ENCODE measurements around the gene RUBCNL. TPM values are rescaled to one million over a fixed set of nuclear protein-coding genes. Genes with fewer than 3 reads are reported as not detected.

Gene RUBCNL
- total RNA-seq, 4 donors from 2014 or later: 1.7 to 4.2 (median 2.8) TPM

DNA sequence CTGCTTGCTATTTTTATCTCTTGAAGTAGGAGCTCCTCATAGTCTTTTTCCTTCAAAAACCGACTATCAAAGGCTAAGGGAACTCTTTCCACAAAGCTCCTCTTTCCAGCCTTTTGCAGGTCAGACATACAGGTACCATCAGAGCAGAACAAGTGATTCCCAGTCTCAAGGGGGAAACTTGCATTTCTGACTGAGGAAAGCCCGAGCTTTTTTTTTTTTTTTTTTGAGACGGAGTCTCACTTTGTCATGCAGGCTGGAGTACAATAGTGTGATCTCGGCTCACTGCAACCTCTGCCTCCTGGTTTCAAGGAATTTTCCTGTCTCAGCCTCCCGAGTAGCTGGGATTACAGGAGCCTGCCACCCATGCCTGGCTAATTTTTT is 32.0 kb downstream of the RUBCNL start:
- DNase-seq: no peak
- Histone ChIP-seq H3K36me3 (no peaks in the 10 kb centered on the region), H3K9me3 (no peaks in the 10 kb centered on the region), H3K27ac (no peak overlapping the region), H3K4me1 (no peaks in the 10 kb centered on the region), H3K4me3 (replicated peaks in 1 of 3) (no peak overlapping the region), H3K27me3 (no peaks in the 10 kb centered on the region)
- 78 to 82% methylated on average over 5 of the region's 5 CpGs for WGBS, 2 donors
- no peak for TF ChIP-seq POLR2A (IDR thresholded peaks at IDR 0.05)
- TF ChIP-seq, protein P1, sequence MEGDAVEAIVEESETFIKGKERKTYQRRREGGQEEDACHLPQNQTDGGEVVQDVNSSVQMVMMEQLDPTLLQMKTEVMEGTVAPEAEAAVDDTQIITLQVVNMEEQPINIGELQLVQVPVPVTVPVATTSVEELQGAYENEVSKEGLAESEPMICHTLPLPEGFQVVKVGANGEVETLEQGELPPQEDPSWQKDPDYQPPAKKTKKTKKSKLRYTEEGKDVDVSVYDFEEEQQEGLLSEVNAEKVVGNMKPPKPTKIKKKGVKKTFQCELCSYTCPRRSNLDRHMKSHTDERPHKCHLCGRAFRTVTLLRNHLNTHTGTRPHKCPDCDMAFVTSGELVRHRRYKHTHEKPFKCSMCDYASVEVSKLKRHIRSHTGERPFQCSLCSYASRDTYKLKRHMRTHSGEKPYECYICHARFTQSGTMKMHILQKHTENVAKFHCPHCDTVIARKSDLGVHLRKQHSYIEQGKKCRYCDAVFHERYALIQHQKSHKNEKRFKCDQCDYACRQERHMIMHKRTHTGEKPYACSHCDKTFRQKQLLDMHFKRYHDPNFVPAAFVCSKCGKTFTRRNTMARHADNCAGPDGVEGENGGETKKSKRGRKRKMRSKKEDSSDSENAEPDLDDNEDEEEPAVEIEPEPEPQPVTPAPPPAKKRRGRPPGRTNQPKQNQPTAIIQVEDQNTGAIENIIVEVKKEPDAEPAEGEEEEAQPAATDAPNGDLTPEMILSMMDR (IDR thresholded peaks at IDR 0.05): no peak
- intact Hi-C loops (cut with DNase I): no loop called here

DNA sequence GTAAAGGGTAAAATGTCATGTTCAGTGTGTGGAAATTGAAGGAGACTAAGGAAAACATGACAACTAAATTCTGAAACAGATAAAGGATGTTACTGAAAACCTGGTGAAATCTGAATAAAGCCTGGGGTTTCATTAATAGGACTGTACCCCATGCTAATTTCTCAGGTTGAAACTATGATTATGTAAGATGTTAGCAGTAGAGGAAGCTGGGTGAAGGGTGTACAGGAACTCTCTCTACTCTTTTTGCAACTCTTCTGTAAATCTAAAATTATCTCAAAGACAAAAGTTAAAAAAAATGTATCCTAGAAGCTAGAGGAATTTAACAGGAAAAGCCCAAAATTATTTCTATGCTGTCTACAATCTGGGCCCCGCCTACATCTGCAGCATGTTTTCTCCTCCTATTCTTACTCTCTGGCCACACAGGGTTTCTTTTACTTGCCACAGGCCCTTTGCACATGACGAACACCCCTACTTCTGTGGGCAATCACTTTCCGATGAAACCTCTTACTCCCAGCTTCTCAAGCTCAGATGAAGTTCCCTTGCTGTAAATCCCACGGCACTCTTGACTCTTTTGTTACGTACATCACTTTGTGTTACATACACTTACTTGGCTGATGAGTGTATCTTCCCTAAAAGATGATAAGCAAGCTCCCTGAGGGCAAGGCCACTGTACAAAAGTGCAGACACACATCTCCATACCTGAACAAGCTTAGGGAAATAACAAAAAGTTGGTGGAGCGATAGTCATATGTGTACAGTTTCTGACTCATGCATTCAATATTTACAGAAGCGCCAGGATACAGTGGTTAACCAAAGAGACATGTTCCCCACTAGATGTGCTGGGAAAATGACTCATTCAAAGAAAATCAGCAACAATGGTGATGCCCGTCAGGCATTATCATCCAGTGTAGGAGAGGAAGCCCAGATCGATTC is 32.6 kb downstream of the RUBCNL start:
- H3K36me3 ChIP-seq: no peaks in the 10 kb centered on the region
- no peaks in the 10 kb centered on the region for H3K27me3 ChIP-seq
- intact Hi-C loops (cut with DNase I): no loop called here
- TF ChIP-seq POLR2A (IDR thresholded peaks at IDR 0.05): no peak
- TF ChIP-seq, protein P1 (IDR thresholded peaks at IDR 0.05): no peak
- no peak for DNase-seq
- 82 to 88% methylated on average over 9 of the region's 9 CpGs for WGBS, 2 donors
- no peak overlapping the region for H3K4me3 ChIP-seq (replicated peaks in 1 of 3)
- H3K9me3 ChIP-seq: no peaks in the 10 kb centered on the region
- no peak overlapping the region for H3K27ac ChIP-seq
- no peaks in the 10 kb centered on the region for H3K4me1 ChIP-seq

DNA sequence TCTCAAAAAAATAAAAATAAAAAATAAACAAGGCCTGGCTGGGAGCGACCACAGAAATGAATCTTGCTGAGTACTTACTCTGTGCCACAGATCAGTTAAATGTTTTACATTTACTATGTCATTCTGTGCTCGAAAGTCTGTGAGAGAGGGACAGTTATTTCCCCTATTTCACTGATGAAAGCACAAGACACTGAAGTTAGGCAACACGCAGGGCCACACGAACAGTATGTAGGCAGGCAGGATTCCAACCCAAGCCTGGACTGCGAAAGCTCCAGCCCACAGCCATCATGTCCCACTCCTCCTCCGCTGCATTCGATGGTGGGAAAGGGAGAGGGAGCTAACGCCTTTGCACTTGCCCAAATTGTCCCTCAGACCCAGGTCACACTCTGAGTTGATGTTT is 34.2 kb downstream of the RUBCNL start:
- TF ChIP-seq, protein P1 (IDR thresholded peaks at IDR 0.05): no peak
- no peak for TF ChIP-seq POLR2A (IDR thresholded peaks at IDR 0.05)
- 93 to 95% methylated on average over 8 of the region's 8 CpGs for WGBS, 2 donors
- H3K4me3 ChIP-seq (replicated peaks in 1 of 3): no peak overlapping the region
- DNase-seq: no peak
- intact Hi-C loops (cut with DNase I): no loop called here
- no peaks in the 10 kb centered on the region for H3K9me3 ChIP-seq
- no peaks in the 10 kb centered on the region for H3K27me3 ChIP-seq
- no peaks in the 10 kb centered on the region for H3K4me1 ChIP-seq
- no peak overlapping the region for H3K27ac ChIP-seq
- H3K36me3 ChIP-seq: no peaks in the 10 kb centered on the region

DNA sequence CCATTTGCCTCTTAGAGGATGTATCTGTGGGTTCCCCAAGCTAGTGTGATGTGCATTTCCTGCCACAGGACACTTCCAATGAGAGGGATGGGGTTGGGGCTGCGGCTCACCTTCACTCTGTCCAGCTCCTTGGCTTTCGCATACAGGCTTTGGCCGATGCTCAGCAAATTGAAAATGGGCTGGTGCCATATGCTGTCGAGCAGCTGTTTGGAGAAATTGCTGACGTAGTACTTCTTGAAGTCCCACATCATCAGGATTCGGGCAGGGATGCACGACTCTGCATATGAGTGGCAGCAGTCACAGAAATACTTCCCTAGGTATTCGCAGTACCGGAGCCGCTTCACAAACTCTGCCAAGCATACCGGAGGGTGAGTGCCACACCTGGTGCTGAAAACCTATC is 37.0 kb downstream of the RUBCNL start:
- H3K9me3 ChIP-seq: no peaks in the 10 kb centered on the region
- H3K27ac ChIP-seq: no peak overlapping the region
- no peak overlapping the region for H3K4me3 ChIP-seq (replicated peaks in 1 of 3)
- TF ChIP-seq, protein P1 (IDR thresholded peaks at IDR 0.05): no peak
- no peak for TF ChIP-seq POLR2A (IDR thresholded peaks at IDR 0.05)
- 94 to 96% methylated on average over 11 of the region's 11 CpGs for WGBS, 2 donors
- no peaks in the 10 kb centered on the region for H3K4me1 ChIP-seq
- H3K27me3 ChIP-seq: no peaks in the 10 kb centered on the region
- DNase-seq: no peak
- no peaks in the 10 kb centered on the region for H3K36me3 ChIP-seq
- intact Hi-C loops (cut with DNase I): no loop called here

DNA sequence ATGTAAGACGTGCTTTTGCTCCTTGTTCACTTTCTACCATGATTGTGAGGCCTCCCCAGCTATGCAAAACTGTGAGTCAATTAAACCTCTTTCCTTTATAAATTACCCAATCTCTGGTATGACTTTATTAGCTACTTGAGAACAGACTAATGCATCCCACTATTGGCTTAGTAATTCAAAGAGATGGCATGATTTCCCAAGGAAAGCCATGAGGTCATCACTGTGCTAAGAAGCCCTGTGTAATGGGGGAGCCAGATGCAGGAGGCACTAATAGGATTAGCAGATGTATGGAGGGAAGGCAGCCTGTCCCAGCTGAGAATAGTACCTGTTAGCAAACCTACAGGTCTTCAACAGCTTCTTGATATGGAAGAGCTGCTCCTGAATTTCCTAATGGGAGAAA is 38.1 kb downstream of the RUBCNL start:
- Histone ChIP-seq H3K27me3 (no peaks in the 10 kb centered on the region), H3K4me1 (no peaks in the 10 kb centered on the region), H3K4me3 (replicated peaks in 1 of 3) (no peak overlapping the region), H3K27ac (no peak overlapping the region), H3K36me3 (no peaks in the 10 kb centered on the region), H3K9me3 (no peaks in the 10 kb centered on the region)
- no peak for DNase-seq
- WGBS, 2 donors: 100% methylated on average over 1 of the region's 1 CpG
- intact Hi-C loops (cut with DNase I): no loop called here
- TF ChIP-seq, protein P1 (IDR thresholded peaks at IDR 0.05): no peak
- TF ChIP-seq POLR2A (IDR thresholded peaks at IDR 0.05): no peak
